Calu3 (cell line): Measurements from ENCODE around the gene LARP1B. TPM values are rescaled to one million over a fixed set of nuclear protein-coding genes. Genes with fewer than 3 reads are reported as not detected.

Experiments
- BruUV-seq: library from RNA; stranded (reverse); fragments of 400-500 nt; replicated peaks from 2 replicates; lab custom pipeline; 2021; lab: Mats Ljungman, UMichigan
- CTCF ChIA-PET: fragments of 300-600 bp; sonication (Branson Sonifier 250); formaldehyde crosslinking; loops from one replicate; lab custom pipeline; 2022; ENCODE audit warnings: antibody characterized with exemption; lab: Charles Lee
- DNase-seq: peaks from one replicate; pipeline ENCODE4 v3.0.0; 2022
- H3K27ac Mint-ChIP-seq: one replicate; pipeline ENCODE4 v1.8.0; 2022; ENCODE audit warnings: mixed read lengths; ENCODE audit not compliant: unreplicated experiment
- H3K27me3 Mint-ChIP-seq: one replicate; pipeline ENCODE4 v1.8.0; 2022; ENCODE audit warnings: mixed read lengths; ENCODE audit not compliant: unreplicated experiment
- H3K36me3 Mint-ChIP-seq: one replicate; pipeline ENCODE4 v1.8.0; 2022; ENCODE audit warnings: mild to moderate bottlenecking, moderate library complexity, mixed read lengths; ENCODE audit not compliant: insufficient read depth, unreplicated experiment
- H3K4me1 Mint-ChIP-seq: one replicate; pipeline ENCODE4 v1.8.0; 2022; ENCODE audit warnings: mild to moderate bottlenecking, low read depth, mixed read lengths; ENCODE audit not compliant: unreplicated experiment
- H3K4me3 Mint-ChIP-seq: one replicate; pipeline ENCODE4 v1.8.0; 2022; ENCODE audit warnings: mild to moderate bottlenecking, low read depth, moderate library complexity, mixed read lengths; ENCODE audit not compliant: unreplicated experiment
- H3K9me3 Mint-ChIP-seq: one replicate; pipeline ENCODE4 v1.8.0; 2022; ENCODE audit warnings: low read depth, mixed read lengths; ENCODE audit not compliant: unreplicated experiment
- CTCF ChIP-seq: fragments of 200-600 bp; IDR thresholded peaks from one replicate; pipeline ENCODE4 v1.8.0; 2022; ENCODE audit warnings: antibody characterized with exemption; ENCODE audit not compliant: unreplicated experiment
- intact Hi-C: fragments of 100-400 bp; cut with micrococcal nuclease; formaldehyde crosslinking; loops from one replicate; pipeline ENCODE4 v1.10.0; 2022; ENCODE audit not compliant: unreplicated experiment
- total RNA-seq: library from RNA; stranded (reverse); gene quantifications from 2 replicates; pipeline ENCODE4 v1.2.3, GENCODE V29; 2022

Gene LARP1B
- total RNA-seq, 1 experiment from 2014 or later: 19.7 TPM

- H3K27ac Mint-ChIP-seq: peak overlapping the region; percentile 77
Observed at GRCh38 chr4:128163177-128164117, 102.3 kb downstream of the LARP1B start.

GRCh38 chr4:128166982-128167381 is 105.9 kb downstream of the LARP1B start:
- no peak for DNase-seq
- Mint-ChIP-seq H3K4me1 (peaks cover 15% of the 10 kb centered on the region), H3K4me3 (no peak overlapping the region), H3K27ac (no peak overlapping the region), H3K27me3 (no peaks in the 10 kb centered on the region), H3K36me3 (no peaks in the 10 kb centered on the region), H3K9me3 (no peaks in the 10 kb centered on the region)
- intact Hi-C loops: no loop called here
- BruUV-seq: no TSS peak
- no peak for TF ChIP-seq CTCF
- CTCF ChIA-PET: no interaction called here

More at GRCh38 chr4:128163177-128164117, 102.3 kb downstream of the LARP1B start:
- H3K4me3 Mint-ChIP-seq: no peak overlapping the region
- no peaks in the 10 kb centered on the region for H3K9me3 Mint-ChIP-seq
- CTCF ChIA-PET: no interaction called here
- no peaks in the 10 kb centered on the region for H3K27me3 Mint-ChIP-seq
- intact Hi-C loops: no loop called here
- peaks cover 4% of the 10 kb centered on the region for H3K36me3 Mint-ChIP-seq
- TF ChIP-seq CTCF: no peak
- DNase-seq: no peak
- H3K4me1 Mint-ChIP-seq: peaks cover 31% of the 10 kb centered on the region
- no TSS peak for BruUV-seq

- Mint-ChIP-seq H3K36me3 (no peaks in the 10 kb centered on the region), H3K4me3 (no peak overlapping the region), H3K9me3 (no peaks in the 10 kb centered on the region), H3K27ac (no peak overlapping the region), H3K4me1 (no peaks in the 10 kb centered on the region), H3K27me3 (no peaks in the 10 kb centered on the region)
- no TSS peak for BruUV-seq
- intact Hi-C loops: no loop called here
- no peak for DNase-seq
- no peak for TF ChIP-seq CTCF
- CTCF ChIA-PET: no interaction called here
Observed at GRCh38 chr4:128168701-128169100, 107.6 kb downstream of the LARP1B start.

GRCh38 chr4:128169245-128169644 is 108.1 kb downstream of the LARP1B start:
- BruUV-seq: no TSS peak
- H3K4me1 Mint-ChIP-seq: no peaks in the 10 kb centered on the region
- no peak for TF ChIP-seq CTCF
- no peak overlapping the region for H3K4me3 Mint-ChIP-seq
- no peaks in the 10 kb centered on the region for H3K9me3 Mint-ChIP-seq
- H3K36me3 Mint-ChIP-seq: no peaks in the 10 kb centered on the region
- H3K27me3 Mint-ChIP-seq: no peaks in the 10 kb centered on the region
- intact Hi-C loops: no loop called here
- CTCF ChIA-PET: no interaction called here
- DNase-seq: no peak
- H3K27ac Mint-ChIP-seq: no peak overlapping the region
